GM12878 (cell line): Measurements from ENCODE around the gene DNMT3B. TPM values are rescaled to one million over a fixed set of nuclear protein-coding genes. Genes with fewer than 3 reads are reported as not detected.

Experiments
- ATAC-seq: fragments of 200-7000 bp; cut with Tn5 transposase; 3 replicates; pipeline ENCODE4 v1.9.1; 2020; ENCODE audit warnings: mild to moderate bottlenecking, moderate library complexity
- BruUV-seq: library from RNA; stranded (reverse); fragments of 400-500 nt; replicated peaks from 2 replicates; lab custom pipeline; 2021; lab: Mats Ljungman, UMichigan
- CTCF ChIA-PET: fragments of 300-600 bp; sonication (Branson Sonifier 250); formaldehyde crosslinking; extraction: SDS; loops from one replicate; lab custom pipeline; 2021; ENCODE audit warnings: inconsistent platforms; lab: Yijun Ruan, JAX
- POLR2A ChIA-PET: fragments of 350-600 bp; formaldehyde crosslinking; extraction: SDS; loops from one replicate; lab custom pipeline; 2021; ENCODE audit warnings: inconsistent platforms; lab: Charles Lee
- RAD21 ChIA-PET: fragments of 300-600 bp; sonication (Branson Sonifier 250); formaldehyde crosslinking; loops from one replicate; lab custom pipeline; 2023; ENCODE audit warnings: antibody characterized with exemption; ENCODE audit not compliant: unreplicated experiment; lab: Charles Lee
- SMC1A ChIA-PET: fragments of 300-600 bp; sonication (Branson Sonifier 250); formaldehyde crosslinking; loops from one replicate; lab custom pipeline; 2023; ENCODE audit not compliant: unreplicated experiment, uncharacterized antibody; lab: Charles Lee
- DNase-seq: peaks from one replicate; pipeline ENCODE4 v3.0.0-alpha.2; 2011; ENCODE audit warnings: low read depth, low spot score
- FAIRE-seq: peaks from 3 replicates; lab custom pipeline; 2011; peaks lifted over from hg19 to GRCh38; lab: Jason Lieb, UNC
- H2AFZ ChIP-seq: 2 replicates; pipeline ENCODE4 v1.6.0; 2011; ENCODE audit warnings: low read depth, low read length, control low read depth; ENCODE audit not compliant: control insufficient read depth
- H3K27ac ChIP-seq: 2 replicates; pipeline ENCODE4 v1.5.1; 2011; ENCODE audit warnings: control low read depth; ENCODE audit not compliant: control insufficient read depth, insufficient read depth
- H3K27me3 ChIP-seq, 2 experiments: replicated peaks in 1 of 2; 2 replicates each; pipeline versions ENCODE4 v1.6.0 to v1.6.1; 2011; ENCODE audit warnings: low read length in 1 of 2; ENCODE audit not compliant: control insufficient read depth in 2 of 2, insufficient read depth in 2 of 2
- H3K36me3 ChIP-seq, 2 experiments: 2 replicates each; pipeline ENCODE4 v1.5.1; 2011; ENCODE audit warnings: low read length in 1 of 2; ENCODE audit not compliant: control insufficient read depth in 2 of 2, insufficient read depth in 2 of 2
- H3K4me1 ChIP-seq: 2 replicates; pipeline ENCODE4 v1.6.1; 2011; ENCODE audit warnings: mild to moderate bottlenecking, low read length, moderate library complexity, mixed read lengths; ENCODE audit not compliant: control insufficient read depth, insufficient read depth
- H3K4me2 ChIP-seq: 2 replicates; pipeline ENCODE4 v1.6.0; 2011; ENCODE audit warnings: control low read depth; ENCODE audit not compliant: control insufficient read depth, insufficient read depth
- H3K4me3 ChIP-seq: fragments of 200-600 bp; sonication (generic); 2 replicates; pipeline ENCODE4 v1.5.1; 2016
- H3K79me2 ChIP-seq: 2 replicates; pipeline ENCODE4 v1.6.0; 2011; ENCODE audit warnings: low read length; ENCODE audit not compliant: control insufficient read depth, insufficient read depth
- H3K9ac ChIP-seq: 2 replicates; pipeline ENCODE4 v1.8.0; 2011; ENCODE audit warnings: low read length, control low read depth, mixed read lengths; ENCODE audit not compliant: control insufficient read depth, insufficient read depth
- H3K9me3 ChIP-seq: replicated peaks from 3 replicates; pipeline ENCODE4 v1.5.1; 2011; ENCODE audit warnings: mild to moderate bottlenecking, low read length; ENCODE audit not compliant: control insufficient read depth, insufficient read depth
- H4K20me1 ChIP-seq: 2 replicates; pipeline ENCODE4 v1.6.0; 2011; ENCODE audit not compliant: control insufficient read depth, insufficient read depth
- PBX3 ChIP-seq: IDR thresholded peaks from 2 replicates; pipeline ENCODE4 v1.6.1; 2011; ENCODE audit warnings: mild to moderate bottlenecking, low read depth, low read length, moderate library complexity; ENCODE audit not compliant: insufficient replicate concordance
- REST ChIP-seq: IDR thresholded peaks from 2 replicates; pipeline ENCODE4 v1.6.1; 2012; ENCODE audit warnings: mild to moderate bottlenecking, low read depth, low read length
- WGBS: methylation state at CpG from one replicate; pipeline ENCODE4 v1.1.6; 2016; ENCODE audit warnings: low lambda C conversion rate; ENCODE audit not compliant: insufficient replicate concordance, insufficient coverage; ENCODE audit errors: missing lambda C conversion rate; 5-methylcytosine and 5-hydroxymethylcytosine counted together
- in situ Hi-C: fragments of 300-500 bp; cut with MboI; formaldehyde crosslinking; loops from 9 replicates; pipeline ENCODE4 v1.14.3; 2018; ENCODE audit warnings: mixed read lengths
- intact Hi-C: fragments of 100-400 bp; cut with micrococcal nuclease; formaldehyde crosslinking; loops from one replicate; pipeline ENCODE4 v1.14.2; 2022; ENCODE audit not compliant: unreplicated experiment
- polyA plus RNA-seq, 11 experiments: library from polyadenylated mRNA; depleted of rRNA in 4 of 11; unstranded in 6 of 11; stranded (reverse) in 5 of 11; fragments of >200 nt; fragmentation: Nextera tagmentation in 4 of 11; fragmentation: Illumina TruSeq in 1 of 11; extraction: Ambion mirVana in 4 of 11; extraction: Trizol in 1 of 11; gene quantifications; 1 replicate in 1 of 11; 2 replicates in 10 of 11; pipeline versions ENCODE4 v1.2.1 to v1.2.3, GENCODE V29; 2011 to 2016; ENCODE audit warnings: inconsistent platforms in 2 of 11, missing spikeins in 2 of 11, low read depth in 1 of 11
- total RNA-seq, 4 experiments: library from RNA; depleted of rRNA in 3 of 4; stranded (reverse); fragments of >200 nt in 3 of 4; fragmentation: Illumina TruSeq in 1 of 4; extraction: Trizol in 1 of 4; gene quantifications; 2 replicates each; pipeline versions ENCODE4 v1.2.1 to v1.2.3, GENCODE V29; 2013 to 2021

Gene DNMT3B
- total and polyA plus RNA-seq, 10 of the 15 experiments (the other 5 are each of a cell fraction or from before 2014, with no cell fraction given) = 0.23 to 1.9 (median 1.1) TPM

- no peak overlapping the region for H2AFZ ChIP-seq
- ATAC-seq (no peak), DNase-seq (no peak), FAIRE-seq (no peak)
- H3K4me2 ChIP-seq = no peak overlapping the region
- POLR2A ChIA-PET = no interaction called here
- H3K4me3 ChIP-seq = no peak overlapping the region
- no peak overlapping the region for H3K9ac ChIP-seq
- no peaks in the 10 kb centered on the region for H3K27me3 ChIP-seq
- peaks cover 14% of the 10 kb centered on the region for H3K4me1 ChIP-seq
- no peaks in the 10 kb centered on the region for H4K20me1 ChIP-seq
- no peaks in the 10 kb centered on the region for H3K36me3 ChIP-seq
- BruUV-seq = no TSS peak
- RAD21 ChIA-PET = no interaction called here
- intact Hi-C loops = no loop called here
- 67% methylated on average over 23 of the region's 23 CpGs for WGBS
- no peaks in the 10 kb centered on the region for H3K9me3 ChIP-seq
- in situ Hi-C loops = no loop called here
- H3K79me2 ChIP-seq = no peaks in the 10 kb centered on the region
- TF ChIP-seq PBX3 (no peak), REST (no peak)
- TF ChIP-seq, all 136 proteins: peak for 0
- no peak overlapping the region for H3K27ac ChIP-seq
- ChIA-PET CTCF (interaction anchor here (1.9 kb wide), 1 partner anchor 8 kb away, joined by 8 read pairs; no protein-coding TSS in a partner anchor), SMC1A (interaction anchor here (1.6 kb wide), 1 partner anchor 8 kb away, joined by 5 read pairs; no protein-coding TSS in a partner anchor)
Measured at GRCh38 chr20:32798046-32798981, 36.1 kb downstream of the DNMT3B start.
